ENCODE measurements around the gene DENND1A.

DENND1A gene

GRCh38 chr9:123380852-123381705 is 548.8 kb downstream of the DENND1A start:
- H3K9me2 ChIP-seq (replicated peaks; ENCODE audit: low read depth, low read length), result no peaks in the 10 kb centered on the region
- no peaks in the 10 kb centered on the region for H4K20me1 ChIP-seq (ENCODE audit: insufficient read depth, low read length, poor library complexity, severe bottlenecking)

GRCh38 chr9:123378956-123379660 is 550.8 kb downstream of the DENND1A start:
- Histone ChIP-seq H3K79me2 (ENCODE audit: insufficient read depth, low read length) (no peaks in the 10 kb centered on the region), H3K4me3 (ENCODE audit: low read length, poor library complexity, severe bottlenecking) (no peak overlapping the region), H3F3A (ENCODE audit: low read depth) (no peaks in the 10 kb centered on the region), H3K9me2 (replicated peaks; ENCODE audit: low read depth, low read length) (no peaks in the 10 kb centered on the region), H3K27me3 (ENCODE audit: insufficient read depth, low read length, poor library complexity, severe bottlenecking) (no peaks in the 10 kb centered on the region), H3K9ac (ENCODE audit: low read depth, low read length, poor library complexity, severe bottlenecking) (no peak overlapping the region), H3K36me3 (ENCODE audit: insufficient read depth, low read length) (no peaks in the 10 kb centered on the region), H3K4me1 (ENCODE audit: insufficient read depth, low read length, poor library complexity, severe bottlenecking) (peaks cover 39% of the 10 kb centered on the region), H3K9me3 (ENCODE audit: insufficient read depth, low read depth, low read length) (no peaks in the 10 kb centered on the region), H2AFZ (ENCODE audit: low read length) (no peak overlapping the region), H3K4me2 (ENCODE audit: low read depth, low read length, poor library complexity, severe bottlenecking) (no peak overlapping the region), H4K20me1 (ENCODE audit: insufficient read depth, low read length, poor library complexity, severe bottlenecking) (no peaks in the 10 kb centered on the region)
- TF ChIP-seq EZH2phosphoT487 (IDR thresholded peaks at IDR 0.05; ENCODE audit: borderline replicate concordance) (no peak), CTCF (conservative IDR thresholded peaks at IDR 0.05; ENCODE audit: low read length) (no peak)

More at GRCh38 chr9:123380852-123381705, 548.8 kb downstream of the DENND1A start:
- no peaks in the 10 kb centered on the region for H3K27me3 ChIP-seq (ENCODE audit: insufficient read depth, low read length, poor library complexity, severe bottlenecking)
- H3K9me3 ChIP-seq (ENCODE audit: insufficient read depth, low read depth, low read length), result no peaks in the 10 kb centered on the region
- no peaks in the 10 kb centered on the region for H3K79me2 ChIP-seq (ENCODE audit: insufficient read depth, low read length)
- no peak overlapping the region for H3K4me2 ChIP-seq (ENCODE audit: low read depth, low read length, poor library complexity, severe bottlenecking)
- no peaks in the 10 kb centered on the region for H3K36me3 ChIP-seq (ENCODE audit: insufficient read depth, low read length)
- H3K9ac ChIP-seq (ENCODE audit: low read depth, low read length, poor library complexity, severe bottlenecking), result no peak overlapping the region
- H3F3A ChIP-seq (ENCODE audit: low read depth), result no peaks in the 10 kb centered on the region
- TF ChIP-seq CTCF (conservative IDR thresholded peaks at IDR 0.05; ENCODE audit: low read length) (no peak), EZH2phosphoT487 (IDR thresholded peaks at IDR 0.05; ENCODE audit: borderline replicate concordance) (no peak)
- H2AFZ ChIP-seq (ENCODE audit: low read length), result no peak overlapping the region
- no peak overlapping the region for H3K4me3 ChIP-seq (ENCODE audit: low read length, poor library complexity, severe bottlenecking)
- peaks cover 20% of the 10 kb centered on the region for H3K4me1 ChIP-seq (ENCODE audit: insufficient read depth, low read length, poor library complexity, severe bottlenecking)

GRCh38 chr9:123378025-123378424 is 551.9 kb downstream of the DENND1A start:
- Histone ChIP-seq H3K9ac (ENCODE audit: low read depth, low read length, poor library complexity, severe bottlenecking) (peak overlapping the region; percentile 72), H3K36me3 (ENCODE audit: insufficient read depth, low read length) (no peaks in the 10 kb centered on the region)
- TF ChIP-seq EZH2phosphoT487 (IDR thresholded peaks at IDR 0.05; ENCODE audit: borderline replicate concordance), result no peak
- no peak for TF ChIP-seq CTCF (conservative IDR thresholded peaks at IDR 0.05; ENCODE audit: low read length)

More at GRCh38 chr9:123378025-123378424, 551.9 kb downstream of the DENND1A start:
- no peaks in the 10 kb centered on the region for H3F3A ChIP-seq (ENCODE audit: low read depth)
- no peaks in the 10 kb centered on the region for H3K9me2 ChIP-seq (replicated peaks; ENCODE audit: low read depth, low read length)
- peaks cover 43% of the 10 kb centered on the region for H3K4me1 ChIP-seq (ENCODE audit: insufficient read depth, low read length, poor library complexity, severe bottlenecking)
- H2AFZ ChIP-seq (ENCODE audit: low read length), result no peak overlapping the region
- no peaks in the 10 kb centered on the region for H3K27me3 ChIP-seq (ENCODE audit: insufficient read depth, low read length, poor library complexity, severe bottlenecking)
- H3K9me3 ChIP-seq (ENCODE audit: insufficient read depth, low read depth, low read length), result no peaks in the 10 kb centered on the region
- H3K4me2 ChIP-seq (ENCODE audit: low read depth, low read length, poor library complexity, severe bottlenecking), result peak overlapping the region; percentile 21
- no peaks in the 10 kb centered on the region for H3K79me2 ChIP-seq (ENCODE audit: insufficient read depth, low read length)
- no peaks in the 10 kb centered on the region for H4K20me1 ChIP-seq (ENCODE audit: insufficient read depth, low read length, poor library complexity, severe bottlenecking)
- no peak overlapping the region for H3K4me3 ChIP-seq (ENCODE audit: low read length, poor library complexity, severe bottlenecking)
